NOMO-1 (cell line): Measurements from ENCODE around the gene TUBGCP2.

Source experiments
- DNase-seq, 2 experiments: peaks; one replicate each; lab custom pipeline; 2025; ENCODE audit not compliant: unreplicated experiment in 2 of 2; lab: John Stamatoyannopoulos, UW

TUBGCP2 gene

DNA sequence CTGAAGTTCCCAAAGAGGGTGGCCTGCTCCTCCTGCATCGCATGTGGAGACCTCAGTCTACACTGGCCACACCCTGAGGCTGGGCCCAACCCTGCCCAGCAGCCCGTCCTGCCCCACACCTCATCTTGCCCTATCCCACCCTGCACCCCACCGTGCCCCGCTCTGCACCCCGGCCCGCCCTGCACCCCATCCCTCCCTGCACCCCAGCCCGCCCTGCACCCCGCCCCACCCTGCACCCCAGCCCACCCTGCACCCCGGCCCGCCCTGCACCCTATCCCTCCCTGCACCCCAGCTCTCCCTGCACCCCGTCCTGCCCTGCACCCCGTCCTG is 56.5 kb downstream of the TUBGCP2 start:
- DNase-seq = no peak

DNA sequence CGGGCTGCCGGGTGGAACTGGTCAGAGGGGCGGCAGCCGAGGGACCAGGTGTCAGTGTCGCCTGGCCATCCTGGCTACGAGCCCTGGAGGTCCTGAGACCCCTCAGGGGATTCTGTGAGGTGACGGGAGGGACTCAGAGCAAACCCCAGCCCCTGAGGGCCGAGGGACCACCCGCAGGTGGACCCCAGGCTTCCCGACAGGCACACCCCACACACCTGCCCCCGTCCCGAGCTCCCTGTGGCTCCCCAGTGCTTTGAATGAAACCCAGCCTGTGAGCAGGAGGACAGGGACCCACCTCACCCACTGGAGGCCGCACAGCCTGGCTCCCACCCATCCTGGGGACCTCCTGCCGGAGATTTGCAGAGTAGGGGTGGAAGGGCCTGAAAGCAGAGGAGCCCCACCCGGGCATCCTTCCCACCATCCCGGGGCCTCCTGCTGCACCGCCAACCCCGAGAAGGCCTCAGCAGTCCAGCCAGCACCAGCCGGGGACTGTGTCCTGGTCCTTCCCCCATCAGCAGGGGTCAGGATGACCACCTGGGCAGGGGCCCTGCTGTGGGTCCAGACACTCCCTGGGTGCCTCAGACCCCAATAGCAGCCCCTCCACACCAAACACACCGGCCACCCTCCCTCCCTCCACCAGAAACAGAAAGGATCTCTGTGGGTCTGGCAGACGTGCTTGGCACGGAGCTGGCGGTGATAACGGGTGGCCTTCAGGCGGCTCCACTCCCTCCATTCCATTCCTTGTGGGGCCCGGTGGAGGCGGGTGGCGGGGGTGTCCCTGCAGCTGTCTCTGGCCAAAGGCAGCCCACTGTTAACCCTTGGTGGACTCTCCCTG is 57.1 kb downstream of the TUBGCP2 start:
- DNase-seq = no peak

DNA sequence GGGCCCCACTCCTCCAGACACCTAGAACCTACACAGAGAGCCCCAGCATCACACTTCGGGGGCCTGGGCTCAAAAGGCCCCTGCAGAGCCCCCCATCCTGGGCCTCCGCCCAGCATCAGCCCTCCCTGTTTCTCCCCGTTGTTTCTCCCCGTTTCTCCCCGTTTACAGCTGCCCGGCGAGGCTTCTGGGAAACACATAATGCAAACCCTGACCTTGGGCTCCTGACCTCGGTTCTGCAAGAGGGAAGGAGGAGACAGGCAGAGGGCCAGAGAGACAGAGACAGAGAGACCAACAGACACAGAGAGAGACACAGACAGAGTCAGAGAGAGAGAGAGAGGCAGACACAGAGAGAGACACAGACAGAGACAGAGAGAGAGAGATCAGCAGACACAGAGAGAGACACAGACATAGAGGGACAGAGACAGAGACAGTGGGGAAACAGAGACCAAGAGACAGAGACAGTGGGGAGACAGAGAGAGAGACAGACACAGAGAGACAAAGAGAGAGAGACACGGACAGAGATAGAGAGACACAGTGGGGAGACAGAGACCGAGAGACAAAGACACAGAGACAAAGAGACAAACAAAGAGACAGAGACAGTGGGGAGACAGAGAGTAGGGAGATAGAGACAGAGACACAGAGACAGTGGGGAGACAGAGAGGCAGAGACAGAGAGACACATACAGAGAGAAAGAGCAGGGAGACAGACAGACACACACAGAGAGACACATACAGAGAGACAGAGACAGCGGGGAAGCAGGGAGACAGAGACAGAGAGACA is 58.5 kb downstream of the TUBGCP2 start:
- DNase-seq = no peak

DNA sequence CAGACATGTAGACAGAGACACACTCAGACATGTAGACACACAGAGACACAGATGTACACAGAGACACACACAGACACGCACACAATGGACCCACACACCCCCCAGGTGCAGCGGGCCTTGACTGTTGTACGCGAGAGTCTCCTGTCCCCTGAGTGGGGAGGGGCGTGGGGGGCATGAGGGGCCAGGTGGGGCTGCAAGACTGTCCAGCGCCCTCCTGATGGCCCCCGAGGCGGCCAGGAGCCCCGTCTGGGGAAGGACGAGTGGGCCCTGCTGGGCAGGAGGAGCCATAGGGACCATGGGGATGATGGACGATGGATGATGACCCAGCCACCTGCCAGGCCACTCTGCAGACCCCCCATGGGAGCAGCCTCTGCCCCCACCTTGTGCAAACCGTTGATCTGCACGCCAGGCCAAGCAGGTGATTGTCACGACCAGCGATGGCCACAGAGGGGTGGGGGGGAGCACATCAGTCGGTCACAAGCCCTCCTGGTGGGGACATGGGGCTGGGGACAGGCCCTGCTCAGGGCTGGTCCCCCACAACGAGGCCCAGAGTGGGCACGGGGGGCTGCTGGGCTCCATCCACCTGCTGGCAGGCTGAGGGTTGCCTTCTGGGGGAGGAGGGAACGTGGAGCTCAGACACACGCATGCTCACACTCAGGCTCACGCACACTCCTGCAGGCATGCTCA is 59.4 kb downstream of the TUBGCP2 start:
- no peak for DNase-seq

DNA sequence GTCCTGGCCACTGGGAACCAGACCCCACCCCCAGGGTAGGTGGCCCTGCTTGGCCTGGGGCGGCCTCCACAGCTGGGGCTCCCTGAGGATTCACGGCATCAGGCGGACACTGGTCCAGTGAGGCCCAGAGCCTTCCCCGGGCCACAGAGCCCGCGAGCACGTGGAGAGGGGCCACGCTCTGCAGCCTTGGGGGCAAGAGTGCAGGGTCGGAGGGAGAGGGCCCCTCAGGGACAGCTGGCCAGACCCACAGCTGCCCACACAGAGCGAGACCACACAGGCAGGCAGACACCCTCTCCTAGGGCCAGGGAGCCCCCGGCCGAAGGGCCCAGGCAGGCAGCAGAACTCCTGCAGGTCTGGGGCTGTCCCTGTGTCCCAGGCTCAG is 60.3 kb downstream of the TUBGCP2 start:
- no peak for DNase-seq

DNA sequence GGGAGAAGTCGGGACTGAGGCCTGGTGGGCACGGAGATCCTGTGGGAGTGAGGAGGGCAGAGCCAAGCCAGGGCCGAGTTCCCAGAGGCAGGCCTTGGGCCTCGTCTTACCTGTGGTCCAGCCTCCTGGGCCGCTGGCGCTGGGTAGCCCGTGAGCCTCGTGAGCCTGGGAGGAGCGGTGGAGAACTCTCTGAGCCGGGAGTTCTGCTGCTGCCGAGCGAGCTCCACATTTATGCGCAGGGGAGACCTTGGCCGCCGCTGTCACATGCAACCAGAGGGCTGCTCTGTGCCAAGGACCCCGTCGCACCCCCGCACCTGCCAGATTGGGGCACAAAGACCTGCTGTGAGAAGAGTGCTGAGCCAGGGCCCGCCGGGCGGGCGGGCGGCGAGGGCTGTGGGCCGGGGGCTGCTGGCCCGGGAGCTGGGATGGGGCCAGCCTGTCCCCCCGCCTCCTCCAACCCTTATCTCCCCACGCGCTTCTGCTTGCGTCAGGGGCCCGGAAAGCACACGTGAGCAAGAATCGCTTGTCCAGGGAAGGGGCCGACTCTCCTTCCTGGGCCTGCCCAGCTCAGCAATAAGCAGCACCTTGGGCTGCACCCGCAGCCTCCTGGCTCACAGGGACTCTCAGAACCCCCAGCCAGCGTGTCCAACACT is 60.9 kb downstream of the TUBGCP2 start:
- no peak for DNase-seq

DNA sequence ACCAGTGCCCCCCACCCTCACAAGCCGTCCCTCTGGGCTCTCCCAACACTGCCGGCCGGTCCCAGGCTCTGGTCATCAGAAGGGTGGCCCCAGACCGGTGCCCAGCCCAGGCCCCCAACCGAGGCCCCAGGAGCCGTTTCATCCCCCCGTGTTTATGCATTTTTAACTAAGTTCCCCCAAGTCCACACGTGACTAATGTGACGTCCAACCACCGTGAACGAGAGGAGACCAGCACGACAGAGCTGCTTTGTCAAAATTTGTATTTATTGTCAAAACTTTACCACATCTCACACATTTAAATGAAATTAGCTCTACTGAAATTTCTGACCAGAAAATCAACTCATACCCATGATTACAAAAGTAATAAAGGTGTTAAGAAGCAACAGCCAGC is 62.4 kb downstream of the TUBGCP2 start:
- no peak for DNase-seq

DNA sequence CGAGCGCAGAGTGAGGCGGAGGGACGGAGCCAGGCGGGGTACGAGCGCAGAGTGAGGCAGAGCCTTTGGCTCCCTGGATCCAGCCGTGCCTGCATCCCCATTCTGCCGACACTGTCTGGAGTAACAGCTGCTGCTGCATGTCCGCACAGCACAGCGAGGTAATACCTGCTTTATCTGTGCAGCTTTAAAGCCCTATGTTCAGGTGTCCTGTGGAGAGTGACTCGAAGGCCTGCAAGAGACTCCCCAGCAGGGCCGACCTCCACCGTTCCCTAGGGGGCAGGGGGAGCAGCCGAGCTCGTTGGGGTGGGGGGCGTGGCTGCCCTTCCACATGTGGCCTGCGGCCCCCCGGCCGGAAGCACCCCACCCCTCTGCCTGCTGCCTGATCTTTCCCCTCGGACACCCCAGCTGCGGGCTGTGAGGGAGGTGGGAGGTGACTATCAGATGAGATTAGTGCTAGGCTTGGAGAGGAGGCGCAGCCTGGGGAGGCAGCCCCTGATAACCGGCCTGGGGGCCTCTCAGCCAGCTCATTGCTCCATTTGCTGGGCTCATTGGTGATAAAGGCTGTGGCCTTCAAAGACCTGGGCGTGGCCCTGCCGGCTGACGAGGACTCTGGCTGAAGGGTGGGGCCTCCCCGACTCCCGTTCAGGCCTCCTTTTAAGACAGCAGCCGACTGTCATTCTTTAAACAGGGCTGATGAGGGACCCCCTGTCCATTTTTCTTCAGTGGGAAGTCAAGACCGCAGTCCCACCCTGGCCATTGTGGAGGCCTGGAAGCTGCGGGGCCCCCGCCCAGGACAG is 63.0 kb downstream of the TUBGCP2 start:
- no peak for DNase-seq

DNA sequence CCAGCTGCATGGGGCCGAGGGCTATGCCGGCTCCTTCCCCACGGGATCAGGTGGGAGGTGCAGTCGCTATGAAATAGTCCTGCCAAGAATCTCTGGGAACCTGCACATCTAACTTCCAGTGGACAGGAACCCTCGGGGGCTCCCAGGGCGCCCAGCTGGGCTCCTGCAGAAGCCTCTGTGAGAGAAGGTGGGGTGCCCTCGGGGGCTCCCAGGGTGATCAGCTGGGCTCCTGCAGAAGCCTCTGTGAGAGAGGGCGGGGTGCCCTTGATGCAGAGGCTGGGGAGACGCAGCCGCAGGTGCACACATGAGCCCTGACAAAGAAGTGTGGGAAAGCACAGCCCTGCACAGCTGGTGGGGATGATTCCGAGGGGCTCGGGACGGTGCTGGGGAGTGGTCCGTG is 65.1 kb downstream of the TUBGCP2 start:
- no peak for DNase-seq

DNA sequence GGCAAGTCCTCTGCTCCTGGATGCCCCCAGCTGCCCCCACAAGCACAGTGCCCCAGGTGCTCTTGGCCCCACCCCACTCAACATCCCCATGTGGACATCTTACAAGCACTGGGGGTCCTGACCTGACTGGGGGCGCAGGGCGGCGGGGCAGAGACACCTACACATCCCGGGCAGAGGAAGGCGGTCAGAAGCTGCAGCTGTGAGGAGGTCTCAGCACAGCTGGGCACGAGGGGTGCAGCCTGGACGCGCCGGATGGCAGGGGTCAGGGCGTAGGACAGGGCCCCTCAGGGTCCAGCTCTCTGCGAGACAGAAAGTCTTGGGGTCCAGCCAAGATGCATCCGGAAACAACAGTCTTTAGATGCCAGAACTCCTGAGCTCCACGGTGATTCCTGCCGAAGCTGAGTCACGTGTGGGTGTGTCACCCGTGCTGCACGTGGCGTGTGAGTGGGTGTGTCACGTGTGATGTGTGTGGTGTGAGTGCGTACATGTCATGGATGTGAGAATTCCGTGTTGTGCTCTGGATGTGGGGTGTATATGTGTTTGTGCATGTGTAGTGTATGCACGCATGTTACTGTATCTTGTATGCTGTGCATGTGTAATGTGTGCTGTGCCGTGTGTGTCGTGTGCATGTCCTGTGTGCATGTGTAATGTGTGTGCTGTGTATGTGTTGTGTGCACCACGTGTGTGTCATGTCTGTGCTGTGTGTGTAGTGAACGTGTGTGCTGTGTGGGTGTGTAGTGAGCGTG is 65.9 kb downstream of the TUBGCP2 start:
- no peak for DNase-seq

DNA sequence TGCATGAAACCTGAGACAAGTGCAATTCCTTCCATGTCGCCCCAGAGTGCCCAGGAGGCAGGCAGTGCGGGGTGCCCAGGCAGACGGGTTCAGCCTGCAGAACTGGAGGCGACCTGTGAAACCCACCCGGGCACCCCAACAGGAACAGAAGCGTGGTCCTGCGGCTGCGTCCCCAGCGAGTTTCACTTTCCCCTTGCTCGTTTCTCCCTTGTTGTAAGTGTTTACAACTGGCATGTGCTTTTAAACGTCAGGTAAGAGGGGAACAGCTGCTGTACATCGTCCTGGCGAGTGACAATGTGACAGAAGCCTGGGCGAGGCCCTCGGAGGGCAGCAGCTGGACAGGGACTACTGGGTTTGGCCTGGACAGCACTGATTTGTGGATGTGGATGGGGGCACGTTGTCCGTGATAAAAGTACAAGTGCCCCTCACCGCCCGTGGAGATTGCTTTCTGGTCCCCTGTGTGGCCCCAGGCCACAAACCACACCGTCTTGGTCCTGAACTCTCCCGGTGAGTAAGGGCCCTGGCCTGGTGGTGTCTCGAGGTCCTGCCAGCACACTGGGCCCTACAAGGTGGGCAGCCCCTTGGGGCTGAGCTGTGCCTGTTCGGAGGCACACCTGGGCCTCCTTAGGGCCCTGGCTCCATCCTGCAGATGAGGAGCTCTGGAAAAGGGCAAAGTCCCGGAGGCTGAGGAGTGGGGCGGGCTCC is 67.0 kb downstream of the TUBGCP2 start:
- DNase-seq = peak in 1 of 2 experiments; percentile 18

DNA sequence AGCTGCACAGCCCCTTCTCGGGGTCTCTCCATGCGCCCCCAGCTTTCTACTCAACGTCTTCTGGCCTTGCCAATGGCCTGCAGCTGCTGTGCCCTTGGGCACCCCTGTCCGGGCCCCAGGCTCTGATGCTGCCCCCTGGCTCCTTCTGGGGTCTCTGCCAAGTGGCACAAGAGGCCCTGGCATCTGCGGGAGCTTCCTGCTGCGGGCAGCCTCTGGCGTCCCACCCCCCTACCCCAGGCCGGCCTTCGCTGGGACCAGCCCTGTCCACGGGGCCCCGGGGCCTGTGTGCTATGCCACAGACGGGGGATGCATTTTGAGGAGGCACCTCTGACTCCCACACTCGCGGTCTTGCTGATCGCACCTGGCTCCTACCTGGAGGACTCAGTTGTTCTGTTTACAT is 68.7 kb downstream of the TUBGCP2 start:
- no peak for DNase-seq

DNA sequence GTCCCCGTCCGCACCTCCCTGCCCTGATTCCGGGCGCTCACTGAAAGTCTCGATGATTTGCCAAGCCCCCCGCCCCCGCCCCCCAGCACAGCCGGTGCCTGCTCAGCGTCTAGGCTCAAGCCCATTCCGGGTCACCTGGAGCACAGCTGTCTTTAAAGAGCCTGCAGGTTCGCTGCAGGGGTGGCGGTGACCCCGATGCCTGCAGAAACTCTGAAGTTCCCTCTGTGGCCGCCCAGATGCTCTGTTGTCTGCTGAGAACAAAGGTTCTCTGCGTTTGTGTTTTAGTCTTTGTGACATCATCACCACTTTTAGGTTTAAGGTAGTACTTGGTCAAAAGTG is 70.2 kb downstream of the TUBGCP2 start:
- DNase-seq = no peak

DNA sequence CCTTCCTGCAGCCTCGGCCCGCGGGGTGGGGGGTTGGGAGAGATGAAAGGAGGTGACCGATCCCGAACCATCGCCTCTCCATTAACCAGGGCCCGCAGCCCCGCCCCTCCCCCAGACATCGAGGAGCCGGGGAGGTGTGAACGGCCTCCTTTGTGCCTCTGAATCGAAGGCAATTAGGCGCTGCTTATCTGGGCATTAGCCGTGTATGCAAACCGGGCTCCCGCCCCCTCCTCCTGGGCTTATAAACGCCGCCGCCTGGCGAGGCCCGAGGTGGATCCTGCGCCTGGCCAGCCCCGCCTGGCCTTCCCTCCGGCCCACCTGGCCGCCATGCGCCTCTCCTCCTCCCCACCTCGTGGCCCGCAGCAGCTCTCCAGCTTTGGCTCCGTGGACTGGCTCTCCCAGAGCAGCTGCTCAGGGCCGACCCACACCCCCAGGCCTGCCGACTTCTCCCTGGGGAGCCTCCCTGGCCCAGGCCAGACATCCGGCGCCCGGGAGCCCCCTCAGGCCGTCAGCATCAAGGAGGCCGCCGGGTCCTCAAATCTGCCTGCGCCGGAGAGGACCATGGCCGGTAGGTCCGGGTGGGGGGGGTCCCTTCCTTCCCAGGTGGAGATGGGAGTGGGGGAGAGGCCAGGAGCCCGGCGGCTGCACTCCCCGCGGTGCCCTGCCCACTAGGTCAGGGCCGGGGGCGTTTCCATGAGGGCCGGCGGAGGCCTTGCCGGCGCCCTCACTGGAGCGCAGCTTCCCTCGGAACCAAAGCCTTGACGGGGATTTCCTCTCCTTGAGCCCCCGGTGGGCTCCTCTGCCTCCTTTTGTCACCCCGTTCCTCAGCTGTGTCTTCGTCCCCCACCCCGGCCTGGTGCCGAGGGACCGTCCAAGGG is 70.8 kb downstream of the TUBGCP2 start, which contains the start of gene VENTX:
TSS of gene VENTX (plus strand) at position 268 of the 878 bp plus-strand sequence. CDS start at position 328, 60 bp downstream.
- no peak for DNase-seq

DNA sequence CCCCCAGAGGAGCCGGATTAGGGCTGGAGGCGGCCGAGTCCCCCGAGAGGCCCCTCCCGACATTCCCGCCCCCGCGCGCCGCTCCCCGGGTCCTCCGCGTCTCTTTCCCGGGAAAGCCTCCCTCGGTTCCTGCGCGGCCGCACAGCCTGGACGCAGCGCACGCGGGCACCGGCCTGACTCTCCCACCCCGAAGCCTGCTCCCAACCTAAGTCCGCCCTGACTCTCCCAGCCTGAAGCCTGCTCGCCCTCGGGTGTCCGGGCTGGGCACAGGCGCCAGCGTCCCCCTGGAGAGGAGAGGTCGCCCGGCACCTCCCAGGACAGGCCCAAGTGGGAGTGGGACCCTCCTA is 71.5 kb downstream of the TUBGCP2 start:
- no peak for DNase-seq

DNA sequence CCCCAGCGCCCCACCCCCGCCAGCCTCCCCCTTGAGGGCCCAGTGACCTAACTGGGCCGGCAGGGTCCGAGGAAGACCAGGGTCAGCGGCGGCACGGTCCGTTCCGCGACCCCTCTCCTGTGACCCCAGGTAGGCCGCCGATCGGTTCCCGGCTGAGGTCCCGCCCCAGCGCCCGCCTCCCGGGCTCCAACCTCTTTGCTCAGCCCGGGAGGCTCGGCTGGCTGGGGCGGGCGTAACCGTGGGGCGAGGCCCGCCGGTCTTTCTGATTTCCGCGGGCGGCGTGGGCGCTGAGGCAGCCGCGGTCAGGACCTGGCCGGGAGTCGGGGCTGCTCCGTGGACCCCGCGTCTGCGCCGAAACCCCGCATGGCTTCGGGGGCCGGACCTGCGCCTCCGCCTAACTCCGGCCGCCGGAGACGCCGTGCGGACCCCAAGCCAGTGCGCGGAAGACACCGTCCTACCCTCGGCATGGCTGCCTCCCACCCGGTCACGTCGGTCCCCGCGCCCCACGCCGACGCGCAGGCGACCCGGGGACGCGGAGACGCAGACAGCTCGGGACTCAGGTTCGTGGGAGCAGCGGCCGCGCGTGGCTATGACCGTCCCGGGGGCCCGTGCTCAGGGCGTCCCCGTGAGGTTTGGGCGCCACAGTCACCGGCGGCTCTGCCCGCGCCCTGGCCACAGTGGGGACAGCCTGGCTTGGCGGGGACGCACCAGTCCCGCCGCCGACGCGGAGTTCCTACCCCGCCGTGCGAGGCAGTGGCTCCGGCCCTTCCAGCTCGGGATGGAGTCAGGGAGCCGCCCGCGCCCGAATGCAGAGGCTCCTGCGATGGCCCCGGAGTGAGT is 72.1 kb downstream of the TUBGCP2 start:
- no peak for DNase-seq

DNA sequence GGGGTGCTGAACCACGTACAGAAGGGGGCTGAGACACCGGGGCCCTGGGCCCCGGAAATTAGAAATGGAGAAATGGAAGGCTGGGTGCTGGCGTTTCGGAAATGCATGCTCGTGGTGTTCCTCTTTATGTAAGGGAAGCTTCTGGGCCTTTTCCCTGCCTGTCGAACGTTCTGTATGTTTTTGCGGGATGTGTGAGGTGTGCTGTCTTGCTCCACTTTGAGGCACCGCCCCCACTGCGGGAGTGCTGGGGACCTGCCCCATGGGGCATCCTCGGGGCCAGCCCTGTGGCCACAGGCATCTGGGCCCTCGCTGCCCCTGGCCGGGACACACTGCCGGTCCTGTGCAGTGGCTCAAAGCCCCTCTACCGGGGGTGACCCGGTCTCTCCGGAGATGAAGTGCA is 72.7 kb downstream of the TUBGCP2 start:
- peak in 1 of 2 experiments; percentile 13 for DNase-seq
